Liver (tissue), 9 donors: ENCODE data around the gene PRH2. TPM values are rescaled to one million over a fixed set of nuclear protein-coding genes. Genes with fewer than 3 reads are reported as not detected.

Experiments
- DNase-seq: peaks from one replicate; pipeline ENCODE4 v3.0.0-alpha.2; 2017; ENCODE audit warnings: low spot score
- H3K27ac ChIP-seq, 2 donors: one replicate each; pipeline ENCODE4 v1.7.0; 2013; ENCODE audit warnings: inconsistent platforms in 2 of 2, low read length in 2 of 2, control low read depth in 1 of 2, low read depth in 1 of 2, mild to moderate bottlenecking in 1 of 2
- H3K27me3 ChIP-seq, 4 donors: one replicate each; pipeline versions ENCODE4 v1.6.1 to v1.7.0; 2013; ENCODE audit warnings: low read length in 3 of 4, inconsistent platforms in 1 of 4, mild to moderate bottlenecking in 1 of 4, moderate library complexity in 1 of 4; ENCODE audit not compliant: control insufficient read depth in 4 of 4, insufficient read depth in 4 of 4
- H3K36me3 ChIP-seq, 4 donors: one replicate each; pipeline versions ENCODE4 v1.6.1 to v1.7.0; 2013; ENCODE audit warnings: low read length in 3 of 4, mild to moderate bottlenecking in 3 of 4, low read depth in 1 of 4, moderate library complexity in 1 of 4; ENCODE audit not compliant: control insufficient read depth in 4 of 4, insufficient read depth in 3 of 4
- H3K4me1 ChIP-seq, 4 donors: one replicate each; pipeline versions ENCODE4 v1.6.1 to v1.7.0; 2013; ENCODE audit warnings: low read length in 3 of 4, mild to moderate bottlenecking in 3 of 4, moderate library complexity in 1 of 4; ENCODE audit not compliant: control insufficient read depth in 4 of 4, insufficient read depth in 4 of 4
- H3K4me3 ChIP-seq, 3 donors: one replicate each; pipeline versions ENCODE4 v1.6.1 to v1.7.0; 2013; ENCODE audit warnings: low read length in 3 of 3, control low read depth in 1 of 3, low read depth in 1 of 3, mild to moderate bottlenecking in 1 of 3
- H3K9ac ChIP-seq, 2 donors: one replicate each; pipeline ENCODE4 v1.7.0; 2013; ENCODE audit warnings: low read length in 2 of 2, mild to moderate bottlenecking in 2 of 2, moderate library complexity in 2 of 2, control low read depth in 1 of 2, low read depth in 1 of 2
- H3K9me3 ChIP-seq, 4 donors: one replicate each; pipeline versions ENCODE4 v1.6.1 to v1.7.0; 2013; ENCODE audit warnings: low read length in 3 of 4; ENCODE audit not compliant: control insufficient read depth in 4 of 4
- ATF3 ChIP-seq: IDR thresholded peaks from 2 replicates; pipeline ENCODE4 v1.6.1; 2016; ENCODE audit warnings: antibody characterized with exemption
- CTCF ChIP-seq: fragments of 150-350 bp; IDR thresholded peaks from 2 replicates; pipeline ENCODE4 v1.5.1; 2017; ENCODE audit warnings: improper control_type of control experiment, low read depth, low read length; ENCODE audit not compliant: missing input control
- EGR1 ChIP-seq, 2 donors: IDR thresholded peaks; 2 replicates each; pipeline ENCODE4 v1.6.1; 2016 to 2018; ENCODE audit warnings: antibody characterized with exemption in 2 of 2, low read depth in 2 of 2
- FOXA1 ChIP-seq: IDR thresholded peaks from 2 replicates; pipeline ENCODE4 v1.6.1; 2016; ENCODE audit warnings: antibody characterized with exemption
- FOXA2 ChIP-seq: IDR thresholded peaks from 2 replicates; pipeline ENCODE4 v1.6.1; 2016; ENCODE audit warnings: antibody characterized with exemption
- GABPA ChIP-seq, 2 donors: IDR thresholded peaks in 1 of 2; conservative IDR thresholded peaks in 1 of 2; 2 replicates each; pipeline ENCODE4 v1.6.1; 2016; ENCODE audit warnings: antibody characterized with exemption in 2 of 2, mild to moderate bottlenecking in 1 of 2, moderate library complexity in 1 of 2
- HNF4A ChIP-seq, 2 donors: conservative IDR thresholded peaks; 2 replicates each; pipeline ENCODE4 v1.6.1; 2016; ENCODE audit warnings: antibody characterized with exemption in 2 of 2, mild to moderate bottlenecking in 2 of 2
- HNF4G ChIP-seq: IDR thresholded peaks from 2 replicates; pipeline ENCODE4 v1.6.1; 2016; ENCODE audit warnings: antibody characterized with exemption
- JUND ChIP-seq, 2 donors: IDR thresholded peaks; 2 replicates each; pipeline ENCODE4 v1.6.1; 2016; ENCODE audit warnings: antibody characterized with exemption in 2 of 2
- MAX ChIP-seq: IDR thresholded peaks from 2 replicates; pipeline ENCODE4 v1.6.1; 2016; ENCODE audit warnings: antibody characterized with exemption
- NR2F2 ChIP-seq: IDR thresholded peaks from 2 replicates; pipeline ENCODE4 v1.6.1; 2016; ENCODE audit warnings: antibody characterized with exemption
- RAD21 ChIP-seq, 2 donors: IDR thresholded peaks; 2 replicates each; pipeline ENCODE4 v1.6.1; 2016; ENCODE audit warnings: antibody characterized with exemption in 2 of 2, mild to moderate bottlenecking in 2 of 2
- RXRA ChIP-seq, 2 donors: IDR thresholded peaks; 2 replicates each; pipeline ENCODE4 v1.6.1; 2017 to 2018; ENCODE audit warnings: antibody characterized with exemption in 2 of 2, mild to moderate bottlenecking in 1 of 2
- SP1 ChIP-seq: IDR thresholded peaks from 2 replicates; pipeline ENCODE4 v1.6.1; 2018; ENCODE audit warnings: antibody characterized with exemption, mild to moderate bottlenecking
- YY1 ChIP-seq: IDR thresholded peaks from 2 replicates; pipeline ENCODE4 v1.6.1; 2016; ENCODE audit warnings: antibody characterized with exemption, mild to moderate bottlenecking
- ZBTB33 ChIP-seq: IDR thresholded peaks from 2 replicates; pipeline ENCODE4 v1.6.1; 2016; ENCODE audit warnings: antibody characterized with exemption
- WGBS: extraction: QIAGEN DNeasy Blood & Tissue Kit; methylation state at CpG from one replicate; pipeline ENCODE4 v1.1.7; 2013; 5-methylcytosine and 5-hydroxymethylcytosine counted together
- polyA plus RNA-seq, 2 donors: library from polyadenylated mRNA; stranded (reverse) in 1 of 2; unstranded in 1 of 2; fragments of 200-250 nt in 1 of 2; fragments of >200 nt in 1 of 2; fragmentation: Nextera tagmentation in 1 of 2; extraction: Ambion mirVana in 1 of 2; gene quantifications; one replicate each; pipeline versions ENCODE4 v1.2.1 to v1.2.3, GENCODE V29; 2013 to 2015
- total RNA-seq, 2 donors: library from RNA; depleted of rRNA; stranded (reverse); fragments of >200 nt; gene quantifications; one replicate each; pipeline ENCODE4 v1.2.3, GENCODE V29; 2014
- donor health status: healthy.
- donor health status: healthy.
- donor health status: healthy.
- donor health status: healthy.
- donor health status: healthy.

PRH2 gene
- total and polyA plus RNA-seq, 4 donors: 0.23 to 0.42 (median 0.40) TPM; not detected in 1

- WGBS: 49% methylated on average over 5 of the region's 5 CpGs
- no peaks in the 10 kb centered on the region for H3K9me3 ChIP-seq
- H3K27ac ChIP-seq: no peak overlapping the region
- no peaks in the 10 kb centered on the region for H3K27me3 ChIP-seq
- H3K9ac ChIP-seq: no peak overlapping the region
- H3K36me3 ChIP-seq: no peaks in the 10 kb centered on the region
- peaks cover 2 to 11% (median 9%) of the 10 kb centered on the region in 4 donors for H3K4me1 ChIP-seq
- TF ChIP-seq SP1 (no peak), MAX (peak; percentile 19), RXRA (IDR thresholded peaks at IDR 0.05) (peak in 1 of 2 donors; percentile 7), RAD21 (IDR thresholded peaks at IDR 0.05) (no peak), EGR1 (IDR thresholded peaks at IDR 0.05; ENCODE audit: low read depth in 2 of 2) (no peak), HNF4A (conservative IDR thresholded peaks at IDR 0.05) (peak; percentile 27 to 50), HNF4G (no peak)
- H3K4me3 ChIP-seq: no peak overlapping the region
- no peak for DNase-seq
Observed at GRCh38 chr12:10896854-10897253, 32.2 kb upstream of the PRH2 start.

- Histone ChIP-seq H3K27ac (no peak overlapping the region), H3K4me3 (no peak overlapping the region), H3K36me3 (no peaks in the 10 kb centered on the region), H3K9me3 (peaks cover 0 to 13% (median 2%) of the 10 kb centered on the region in 4 donors), H3K27me3 (no peaks in the 10 kb centered on the region), H3K9ac (no peak overlapping the region), H3K4me1 (no peaks in the 10 kb centered on the region)
- WGBS: 91% methylated on average over 1 of the region's 1 CpG
- no peak for DNase-seq
- no peak for TF ChIP-seq CTCF
Observed at GRCh38 chr12:10900530-10900929, 28.5 kb upstream of the PRH2 start.

GRCh38 chr12:10900972-10901371, 28.1 kb upstream of the PRH2 start:
- 96% methylated on average over 1 of the region's 1 CpG for WGBS
- no peak overlapping the region for H3K9ac ChIP-seq
- H3K4me1 ChIP-seq: no peaks in the 10 kb centered on the region
- no peak for TF ChIP-seq EGR1 (IDR thresholded peaks at IDR 0.05; ENCODE audit: low read depth in 2 of 2)
- no peak for TF ChIP-seq FOXA1
- no peak for TF ChIP-seq HNF4A (conservative IDR thresholded peaks at IDR 0.05)
- TF ChIP-seq RAD21 (IDR thresholded peaks at IDR 0.05): no peak
- TF ChIP-seq ZBTB33: no peak
- no peak for TF ChIP-seq SP1
- TF ChIP-seq GABPA (IDR thresholded peaks at IDR 0.05 in 1 of 2, conservative IDR thresholded peaks at IDR 0.05 in 1 of 2): no peak
- no peak for TF ChIP-seq YY1
- no peak for TF ChIP-seq FOXA2
- no peak for TF ChIP-seq JUND (IDR thresholded peaks at IDR 0.05)
- no peak for TF ChIP-seq ATF3
- no peak for TF ChIP-seq MAX
- TF ChIP-seq RXRA (IDR thresholded peaks at IDR 0.05): no peak
- TF ChIP-seq NR2F2: no peak
- H3K27me3 ChIP-seq: no peaks in the 10 kb centered on the region
- no peak for DNase-seq
- H3K36me3 ChIP-seq: no peaks in the 10 kb centered on the region
- H3K4me3 ChIP-seq: no peak overlapping the region
- no peak overlapping the region for H3K27ac ChIP-seq
- peaks cover 0 to 13% (median 2%) of the 10 kb centered on the region in 4 donors for H3K9me3 ChIP-seq
